OCI-LY7 (cell line): ENCODE data around the gene PHACTR2. TPM values are rescaled to one million over a fixed set of nuclear protein-coding genes. Genes with fewer than 3 reads are reported as not detected.

ENCODE experiments used
- BruUV-seq: library from RNA; stranded (reverse); fragments of 400-500 nt; replicated peaks from 2 replicates; lab custom pipeline; 2021; lab: Mats Ljungman, UMichigan
- CTCF ChIA-PET: fragments of 300-600 bp; sonication (Branson Sonifier 250); formaldehyde crosslinking; loops from one replicate; lab custom pipeline; 2022; ENCODE audit warnings: antibody characterized with exemption; ENCODE audit not compliant: unreplicated experiment; lab: Charles Lee
- POLR2A ChIA-PET: fragments of 300-600 bp; sonication (Branson Sonifier 250); formaldehyde crosslinking; loops from one replicate; lab custom pipeline; 2022; ENCODE audit warnings: antibody characterized with exemption; lab: Charles Lee
- DNase-seq: peaks from one replicate; pipeline ENCODE4 v3.0.0-alpha.2; 2015; ENCODE audit warnings: low spot score
- H2AFZ ChIP-seq: fragments of 200-600 bp; sonication (generic), shearing (Covaris generic); 2 replicates; pipeline ENCODE4 v1.6.1; 2014; ENCODE audit warnings: mild to moderate bottlenecking, antibody characterized with exemption, low read length, moderate library complexity
- H3K27ac ChIP-seq: fragments of 200-600 bp; sonication (generic); 2 replicates; pipeline ENCODE4 v1.5.1; 2014; ENCODE audit warnings: mixed run types, low read depth, mild to moderate bottlenecking, moderate library complexity, low read length, inconsistent platforms; ENCODE audit not compliant: poor library complexity, severe bottlenecking
- H3K36me3 ChIP-seq: fragments of 200-600 bp; sonication (generic); 2 replicates; pipeline ENCODE4 v1.6.1; 2014; ENCODE audit warnings: mild to moderate bottlenecking, antibody characterized with exemption, low read length, moderate library complexity, mixed read lengths; ENCODE audit not compliant: insufficient read depth
- H3K4me1 ChIP-seq: fragments of 200-600 bp; sonication (generic); 2 replicates; pipeline ENCODE4 v1.5.1; 2014; ENCODE audit warnings: mild to moderate bottlenecking, low read length; ENCODE audit not compliant: insufficient read depth, poor library complexity, severe bottlenecking
- H3K4me2 ChIP-seq: fragments of 200-600 bp; sonication (generic); 2 replicates; pipeline ENCODE4 v1.6.1; 2014; ENCODE audit warnings: mild to moderate bottlenecking, low read length
- H3K4me3 ChIP-seq: fragments of 200-600 bp; sonication (generic); 2 replicates; pipeline ENCODE4 v1.5.1; 2014; ENCODE audit warnings: mild to moderate bottlenecking, low read depth, low read length; ENCODE audit not compliant: poor library complexity, severe bottlenecking
- H3K79me2 ChIP-seq: fragments of 200-600 bp; sonication (generic); 2 replicates; pipeline ENCODE4 v1.6.1; 2016; ENCODE audit warnings: low read depth, mild to moderate bottlenecking, low read length, moderate library complexity, mixed read lengths; ENCODE audit not compliant: insufficient read depth
- H3K9me2 ChIP-seq: fragments of 200-600 bp; sonication (generic); 2 replicates; pipeline ENCODE4 v1.6.1; 2016; ENCODE audit warnings: mild to moderate bottlenecking, low read length, mixed read lengths; ENCODE audit not compliant: insufficient read depth
- H3K9me3 ChIP-seq: fragments of 200-600 bp; sonication (generic); 2 replicates; pipeline ENCODE4 v1.6.1; 2014; ENCODE audit warnings: mild to moderate bottlenecking, mixed run types, low read length, mixed read lengths
- H4K20me1 ChIP-seq: fragments of 200-600 bp; sonication (generic); 2 replicates; pipeline ENCODE4 v1.6.1; 2014; ENCODE audit warnings: mild to moderate bottlenecking, antibody characterized with exemption, low read length, moderate library complexity, mixed read lengths; ENCODE audit not compliant: insufficient read depth
- EZH2phosphoT487 ChIP-seq: fragments of 200-600 bp; sonication (generic); IDR thresholded peaks from 2 replicates; pipeline ENCODE4 v1.6.1; 2018; ENCODE audit warnings: low read depth, borderline replicate concordance, mild to moderate bottlenecking, mixed run types, antibody characterized with exemption, low read length, moderate library complexity, mixed read lengths
- intact Hi-C: fragments of 100-400 bp; cut with micrococcal nuclease; formaldehyde crosslinking; loops from one replicate; pipeline ENCODE4 v1.10.0; 2022; ENCODE audit not compliant: unreplicated experiment
- total RNA-seq, 2 experiments: library from RNA; depleted of rRNA in 1 of 2; stranded (reverse); fragments of >200 nt in 1 of 2; shearing (Covaris generic) in 1 of 2; gene quantifications; 2 replicates each; pipeline ENCODE4 v1.2.3, GENCODE V29; 2014 to 2022
- TF ChIP-seq, protein P1 (sequence below): fragments of 200-600 bp; sonication (generic); conservative IDR thresholded peaks from 2 replicates; pipeline ENCODE4 v1.5.1; 2014; ENCODE audit warnings: mild to moderate bottlenecking, antibody characterized with exemption, low read length, moderate library complexity, mixed read lengths

The PHACTR2 gene
- total RNA-seq, 2 experiments from 2014 or later = 0.06 to 5.4 TPM

DNA sequence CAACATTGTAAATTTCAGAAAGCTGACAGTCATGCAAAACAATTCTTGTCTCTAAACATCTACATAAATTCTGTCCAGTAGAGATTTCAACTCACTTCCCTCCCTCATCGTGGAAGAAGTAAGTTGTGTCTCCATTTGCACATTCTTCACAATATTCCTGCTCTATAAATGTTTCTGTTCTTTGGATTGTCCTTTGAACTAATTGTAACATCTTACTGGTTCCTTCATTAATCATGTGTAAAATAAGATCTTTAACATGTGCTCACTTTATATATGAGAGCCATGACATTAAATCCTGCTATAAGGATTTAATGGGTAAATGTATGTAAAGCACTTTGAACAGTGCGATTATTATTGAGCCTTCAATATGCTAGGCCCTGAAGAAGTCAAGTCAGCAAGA is 158.4 kb downstream of the PHACTR2 start:
- BruUV-seq = no TSS peak
- Histone ChIP-seq H3K79me2 (no peaks in the 10 kb centered on the region), H3K36me3 (no peaks in the 10 kb centered on the region), H3K4me2 (no peak overlapping the region), H3K9me3 (no peaks in the 10 kb centered on the region), H3K4me1 (no peaks in the 10 kb centered on the region), H3K27ac (no peak overlapping the region), H2AFZ (no peak overlapping the region), H3K4me3 (no peak overlapping the region), H4K20me1 (no peaks in the 10 kb centered on the region), H3K9me2 (no peaks in the 10 kb centered on the region)
- no peak for TF ChIP-seq EZH2phosphoT487
- TF ChIP-seq, protein P1, sequence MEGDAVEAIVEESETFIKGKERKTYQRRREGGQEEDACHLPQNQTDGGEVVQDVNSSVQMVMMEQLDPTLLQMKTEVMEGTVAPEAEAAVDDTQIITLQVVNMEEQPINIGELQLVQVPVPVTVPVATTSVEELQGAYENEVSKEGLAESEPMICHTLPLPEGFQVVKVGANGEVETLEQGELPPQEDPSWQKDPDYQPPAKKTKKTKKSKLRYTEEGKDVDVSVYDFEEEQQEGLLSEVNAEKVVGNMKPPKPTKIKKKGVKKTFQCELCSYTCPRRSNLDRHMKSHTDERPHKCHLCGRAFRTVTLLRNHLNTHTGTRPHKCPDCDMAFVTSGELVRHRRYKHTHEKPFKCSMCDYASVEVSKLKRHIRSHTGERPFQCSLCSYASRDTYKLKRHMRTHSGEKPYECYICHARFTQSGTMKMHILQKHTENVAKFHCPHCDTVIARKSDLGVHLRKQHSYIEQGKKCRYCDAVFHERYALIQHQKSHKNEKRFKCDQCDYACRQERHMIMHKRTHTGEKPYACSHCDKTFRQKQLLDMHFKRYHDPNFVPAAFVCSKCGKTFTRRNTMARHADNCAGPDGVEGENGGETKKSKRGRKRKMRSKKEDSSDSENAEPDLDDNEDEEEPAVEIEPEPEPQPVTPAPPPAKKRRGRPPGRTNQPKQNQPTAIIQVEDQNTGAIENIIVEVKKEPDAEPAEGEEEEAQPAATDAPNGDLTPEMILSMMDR = no peak
- CTCF ChIA-PET = no interaction called here
- intact Hi-C loops = no loop called here
- POLR2A ChIA-PET = interaction anchor here (0.6 to 1.0 kb wide), 2 partner anchors 9 to 13 kb away, joined by 3 to 5 read pairs; no protein-coding TSS in a partner anchor
- DNase-seq = no peak

DNA sequence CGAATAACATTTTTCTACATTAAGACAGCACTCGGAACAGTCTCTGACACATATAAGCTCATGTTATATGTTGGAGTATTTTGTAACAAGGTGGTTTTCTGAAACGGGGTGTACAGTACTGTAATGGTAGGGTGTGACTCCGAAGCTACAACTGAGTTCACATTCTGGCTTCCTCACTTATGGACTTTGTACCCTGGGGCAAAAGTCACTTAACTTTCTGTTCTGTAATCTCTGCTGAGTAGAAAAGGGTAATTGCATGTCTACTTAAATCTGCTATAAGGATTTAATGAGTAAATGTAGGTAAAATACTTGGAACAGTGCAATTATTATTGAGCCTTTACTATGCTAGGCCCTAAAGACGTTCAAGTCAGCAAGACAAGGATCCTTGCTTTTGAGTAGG is 160.6 kb downstream of the PHACTR2 start:
- Histone ChIP-seq H3K4me2 (no peak overlapping the region), H2AFZ (no peak overlapping the region), H3K9me3 (no peaks in the 10 kb centered on the region), H3K4me1 (peaks cover 4% of the 10 kb centered on the region), H3K9me2 (no peaks in the 10 kb centered on the region), H3K27ac (no peak overlapping the region), H3K36me3 (no peaks in the 10 kb centered on the region), H3K4me3 (no peak overlapping the region), H4K20me1 (no peaks in the 10 kb centered on the region), H3K79me2 (peaks cover 2% of the 10 kb centered on the region)
- DNase-seq = no peak
- TF ChIP-seq EZH2phosphoT487 = no peak
- TF ChIP-seq, protein P1 = no peak
- intact Hi-C loops = no loop called here
- POLR2A ChIA-PET = no interaction called here
- CTCF ChIA-PET = no interaction called here
- no TSS peak for BruUV-seq

DNA sequence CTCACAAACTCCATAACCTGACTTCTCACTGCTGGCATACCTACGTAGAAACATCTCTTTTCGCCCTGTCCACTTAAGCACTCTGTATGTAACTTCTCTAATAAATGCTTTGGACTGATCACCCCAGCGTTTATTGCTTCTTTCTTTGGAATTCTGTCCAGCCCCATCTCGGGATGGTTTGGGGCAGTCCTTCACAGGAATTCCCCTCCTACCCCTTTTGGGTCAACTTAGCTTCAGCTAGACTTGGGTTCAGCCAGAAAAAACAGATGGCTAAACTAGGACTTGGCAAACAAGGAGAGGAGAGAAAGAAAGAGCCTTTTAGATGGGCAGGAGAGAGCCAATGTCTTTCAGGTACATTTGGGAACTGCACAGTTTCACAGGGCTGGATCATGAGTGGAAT is 161.4 kb downstream of the PHACTR2 start:
- H3K36me3 ChIP-seq = no peaks in the 10 kb centered on the region
- ChIA-PET CTCF (no interaction called here), POLR2A (no interaction called here)
- no peak overlapping the region for H3K27ac ChIP-seq
- BruUV-seq = no TSS peak
- H3K4me1 ChIP-seq = peaks cover 5% of the 10 kb centered on the region
- no peaks in the 10 kb centered on the region for H4K20me1 ChIP-seq
- TF ChIP-seq, protein P1 = no peak
- TF ChIP-seq EZH2phosphoT487 = no peak
- no peak for DNase-seq
- no peaks in the 10 kb centered on the region for H3K9me2 ChIP-seq
- H3K4me3 ChIP-seq = no peak overlapping the region
- no peaks in the 10 kb centered on the region for H3K9me3 ChIP-seq
- intact Hi-C loops = no loop called here
- H3K79me2 ChIP-seq = peaks cover 10% of the 10 kb centered on the region
- H2AFZ ChIP-seq = no peak overlapping the region
- no peak overlapping the region for H3K4me2 ChIP-seq
